Skin of body (tissue), 2 donors: Measurements from ENCODE around the gene RASAL3. TPM values are rescaled to one million over a fixed set of nuclear protein-coding genes. Genes with fewer than 3 reads are reported as not detected.

Source experiments
- DNase-seq: peaks from one replicate; lab custom pipeline; 2025; lab: John Stamatoyannopoulos, UW
- total RNA-seq: library from RNA; depleted of rRNA; stranded (reverse); fragments of >200 nt; gene quantifications from one replicate; pipeline ENCODE4 v1.2.3, GENCODE V29; 2014

RASAL3 gene
- total RNA-seq, 1 donor from 2014 or later, result 0.99 TPM

- peak; percentile 48 for DNase-seq
These were observed 14.5 kb downstream of the RASAL3 start, which contains the start of gene WIZ for GRCh38 chr19:15449620-15450527. Gene WIZ (minus strand): TSS chr19:15449956. CDS start chr19:15448307, 1,649 bp downstream.

- DNase-seq, result no peak
These were observed 15.3 kb downstream of the RASAL3 start for GRCh38 chr19:15448778-15449619.

GRCh38 chr19:15448044-15448777 lies 16.1 kb downstream of the RASAL3 start:
- DNase-seq, result no peak

GRCh38 chr19:15447057-15447456 lies 17.3 kb downstream of the RASAL3 start:
- DNase-seq, result no peak

- no peak for DNase-seq
These were observed 18.5 kb downstream of the RASAL3 start for GRCh38 chr19:15445807-15446376.

GRCh38 chr19:15445227-15445605 lies 19.1 kb downstream of the RASAL3 start:
- no peak for DNase-seq

- no peak for DNase-seq
These were observed 19.7 kb downstream of the RASAL3 start for GRCh38 chr19:15444505-15445226.

- DNase-seq, result no peak
These were observed 20.5 kb downstream of the RASAL3 start for GRCh38 chr19:15443838-15444237.

- no peak for DNase-seq
These were observed 21.0 kb downstream of the RASAL3 start for GRCh38 chr19:15443325-15443724.

GRCh38 chr19:15442142-15442920 lies 22.0 kb downstream of the RASAL3 start:
- no peak for DNase-seq

GRCh38 chr19:15441317-15441716 lies 23.0 kb downstream of the RASAL3 start:
- no peak for DNase-seq

- DNase-seq, result no peak
These were observed 24.3 kb downstream of the RASAL3 start for GRCh38 chr19:15439821-15440641.

GRCh38 chr19:15439078-15439799 lies 25.1 kb downstream of the RASAL3 start:
- no peak for DNase-seq

GRCh38 chr19:15438577-15438976 lies 25.8 kb downstream of the RASAL3 start:
- DNase-seq, result no peak

- no peak for DNase-seq
These were observed 26.2 kb downstream of the RASAL3 start for GRCh38 chr19:15438124-15438496.

GRCh38 chr19:15437355-15438123 lies 26.8 kb downstream of the RASAL3 start:
- peak; percentile 25 for DNase-seq

- DNase-seq, result no peak
These were observed 27.6 kb downstream of the RASAL3 start for GRCh38 chr19:15436826-15437110.
